ENCODE measurements around the gene ACBD3.

DNA sequence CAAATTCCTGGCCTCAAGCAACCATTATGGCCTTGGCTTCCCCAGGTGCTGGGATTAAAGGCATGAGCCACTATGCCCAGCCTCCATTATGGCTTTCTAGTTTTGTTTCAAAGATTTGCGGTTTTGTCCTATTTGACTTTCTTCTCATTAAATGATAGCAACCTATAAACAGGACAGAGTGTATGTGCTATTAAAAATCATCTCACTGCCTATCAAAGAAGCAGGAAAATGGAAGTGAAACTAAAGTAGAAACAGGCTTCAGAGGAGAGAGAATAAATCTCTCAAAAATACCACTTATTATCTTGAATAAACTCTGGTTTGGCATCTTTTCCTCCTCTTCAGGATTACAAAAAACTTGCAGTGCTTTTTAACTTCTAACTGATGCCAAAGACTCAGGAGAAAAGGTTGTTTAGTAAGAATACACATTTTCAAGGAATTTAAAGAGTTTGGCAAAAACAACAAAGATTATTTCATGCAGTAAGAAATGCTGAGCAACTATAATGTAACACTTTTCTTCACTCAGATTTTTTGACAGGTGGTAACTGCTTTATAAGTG lies 28.7 kb downstream of the ACBD3 start:
- TF ChIP-seq, protein P1, sequence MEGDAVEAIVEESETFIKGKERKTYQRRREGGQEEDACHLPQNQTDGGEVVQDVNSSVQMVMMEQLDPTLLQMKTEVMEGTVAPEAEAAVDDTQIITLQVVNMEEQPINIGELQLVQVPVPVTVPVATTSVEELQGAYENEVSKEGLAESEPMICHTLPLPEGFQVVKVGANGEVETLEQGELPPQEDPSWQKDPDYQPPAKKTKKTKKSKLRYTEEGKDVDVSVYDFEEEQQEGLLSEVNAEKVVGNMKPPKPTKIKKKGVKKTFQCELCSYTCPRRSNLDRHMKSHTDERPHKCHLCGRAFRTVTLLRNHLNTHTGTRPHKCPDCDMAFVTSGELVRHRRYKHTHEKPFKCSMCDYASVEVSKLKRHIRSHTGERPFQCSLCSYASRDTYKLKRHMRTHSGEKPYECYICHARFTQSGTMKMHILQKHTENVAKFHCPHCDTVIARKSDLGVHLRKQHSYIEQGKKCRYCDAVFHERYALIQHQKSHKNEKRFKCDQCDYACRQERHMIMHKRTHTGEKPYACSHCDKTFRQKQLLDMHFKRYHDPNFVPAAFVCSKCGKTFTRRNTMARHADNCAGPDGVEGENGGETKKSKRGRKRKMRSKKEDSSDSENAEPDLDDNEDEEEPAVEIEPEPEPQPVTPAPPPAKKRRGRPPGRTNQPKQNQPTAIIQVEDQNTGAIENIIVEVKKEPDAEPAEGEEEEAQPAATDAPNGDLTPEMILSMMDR (IDR thresholded peaks at IDR 0.05; ENCODE audit: borderline replicate concordance, extremely low read depth, low read length, poor library complexity, severe bottlenecking) = no peak
- no peak for TF ChIP-seq EZH2 (IDR thresholded peaks at IDR 0.05; ENCODE audit: borderline replicate concordance, low read depth, low read length, severe bottlenecking)
